Esophagus muscularis mucosa (tissue), 4 donors: ENCODE data around the gene LIPT2. TPM values are rescaled to one million over a fixed set of nuclear protein-coding genes. Genes with fewer than 3 reads are reported as not detected.

Experiments used
- DNase-seq: peaks from one replicate; pipeline ENCODE4 v3.0.0-alpha.2; 2017; ENCODE audit errors: extremely low spot score
- H3K27ac ChIP-seq, 4 donors: fragments of 200-600 bp; sonication (generic); replicated peaks in 1 of 4; 1 replicate in 3 of 4; 2 replicates in 1 of 4; pipeline ENCODE4 v1.5.1; 2016 to 2019; ENCODE audit warnings: mild to moderate bottlenecking in 1 of 4
- H3K27me3 ChIP-seq, 4 donors: fragments of 200-600 bp; sonication (generic); one replicate each; pipeline versions ENCODE4 v1.5.1 to v1.6.0; 2016 to 2019
- H3K36me3 ChIP-seq, 4 donors: fragments of 200-600 bp; sonication (generic); one replicate each; pipeline ENCODE4 v1.5.1; 2016 to 2019
- H3K4me1 ChIP-seq, 4 donors: fragments of 200-600 bp; sonication (generic); one replicate each; pipeline ENCODE4 v1.5.1; 2016 to 2019
- H3K4me3 ChIP-seq, 4 donors: fragments of 200-600 bp; sonication (generic); 1 replicate in 2 of 4; 2 replicates in 2 of 4; pipeline ENCODE4 v1.5.1; 2016 to 2019; ENCODE audit warnings: mild to moderate bottlenecking in 4 of 4, moderate library complexity in 1 of 4
- H3K9me3 ChIP-seq, 4 donors: fragments of 200-600 bp; sonication (generic); 1 replicate in 3 of 4; 2 replicates in 1 of 4; pipeline ENCODE4 v1.5.1; 2016 to 2019
- CTCF ChIP-seq, 3 experiments: fragments of 200-600 bp in 2 of 3; fragments of 450-650 bp in 1 of 3; sonication (generic) in 2 of 3; IDR thresholded peaks; one replicate each; pipeline ENCODE4 v1.5.1; 2017 to 2019; ENCODE audit warnings: antibody characterized with exemption in 3 of 3, mild to moderate bottlenecking in 2 of 3, moderate library complexity in 1 of 3
- EP300 ChIP-seq: sonication (generic); formaldehyde crosslinking; IDR thresholded peaks from one replicate; pipeline ENCODE4 v1.6.1; 2017; ENCODE audit warnings: antibody characterized with exemption
- POLR2A ChIP-seq: fragments of 450-650 bp; IDR thresholded peaks from one replicate; pipeline ENCODE4 v1.6.1; 2017; ENCODE audit warnings: antibody characterized with exemption, moderate library complexity, mild to moderate bottlenecking, low read depth
- POLR2AphosphoS5 ChIP-seq, 2 donors: sonication (generic); formaldehyde crosslinking; IDR thresholded peaks; one replicate each; pipeline ENCODE4 v1.6.1; 2017; ENCODE audit warnings: antibody characterized with exemption in 2 of 2
- WGBS: methylation state at CpG from one replicate; pipeline ENCODE4 v1.1.5; 2018; 5-methylcytosine and 5-hydroxymethylcytosine counted together
- intact Hi-C: fragments of 100-400 bp; cut with DNase I; formaldehyde crosslinking; loops from one replicate; pipeline ENCODE4 v1.15.1; 2023
- total RNA-seq, 4 donors: library from RNA; depleted of rRNA; stranded (reverse); fragments of >200 nt; gene quantifications; one replicate each; pipeline versions ENCODE4 v1.1.0 to v1.2.1, GENCODE V29; 2016

Gene LIPT2
- total RNA-seq, 4 donors from 2014 or later: 2.2 to 6.7 (median 2.7) TPM

DNA sequence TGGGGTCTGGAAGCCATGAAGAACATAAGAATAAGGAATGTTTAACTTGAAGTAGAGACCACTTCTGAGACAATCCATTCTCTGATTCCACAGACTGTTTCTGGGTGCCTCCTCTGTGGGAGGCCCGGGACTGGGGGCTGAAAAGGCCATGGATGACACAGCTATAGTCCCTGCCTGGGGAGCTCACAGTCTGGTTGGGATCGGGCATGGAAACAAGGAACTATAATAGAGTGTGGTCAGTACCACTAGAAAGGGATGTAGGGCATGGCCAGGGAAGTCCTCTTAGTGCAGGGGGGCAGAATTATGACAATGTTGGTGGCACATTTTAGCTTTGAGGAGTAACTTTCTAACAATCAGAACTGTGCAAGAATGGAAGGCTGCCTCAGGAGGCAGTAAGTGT, 17.0 kb downstream of the LIPT2 start:
- Histone ChIP-seq H3K4me1 (no peaks in the 10 kb centered on the region), H3K27me3 (peaks cover 0 to 7% (median 0%) of the 10 kb centered on the region in 4 donors), H3K36me3 (no peaks in the 10 kb centered on the region), H3K4me3 (no peak overlapping the region), H3K9me3 (no peaks in the 10 kb centered on the region), H3K27ac (no peak overlapping the region)
- no peak for TF ChIP-seq EP300
- TF ChIP-seq POLR2A: no peak
- no peak for TF ChIP-seq POLR2AphosphoS5 (IDR thresholded peaks at IDR 0.05)
- TF ChIP-seq CTCF (IDR thresholded peaks at IDR 0.05): no peak
- DNase-seq: no peak
- intact Hi-C loops: no loop called here
- 96% methylated on average over 2 of the region's 2 CpGs for WGBS

- Histone ChIP-seq H3K36me3 (no peaks in the 10 kb centered on the region), H3K27ac (no peak overlapping the region), H3K27me3 (peaks cover 0 to 7% (median 0%) of the 10 kb centered on the region in 4 donors), H3K4me3 (no peak overlapping the region), H3K4me1 (no peaks in the 10 kb centered on the region), H3K9me3 (no peaks in the 10 kb centered on the region)
- TF ChIP-seq CTCF (IDR thresholded peaks at IDR 0.05) (no peak), EP300 (no peak), POLR2A (no peak), POLR2AphosphoS5 (IDR thresholded peaks at IDR 0.05) (no peak)
- DNase-seq: no peak
- intact Hi-C loops: no loop called here
- 33% methylated on average over 1 of the region's 1 CpG for WGBS
These were observed 19.2 kb downstream of the LIPT2 start for GRCh38 chr11:74474316-74474715.

GRCh38 chr11:74473382-74474173, 19.9 kb downstream of the LIPT2 start:
- H3K4me3 ChIP-seq: no peak overlapping the region
- intact Hi-C loops: no loop called here
- H3K27me3 ChIP-seq: peaks cover 0 to 7% (median 0%) of the 10 kb centered on the region in 4 donors
- H3K9me3 ChIP-seq: no peaks in the 10 kb centered on the region
- peak; percentile 77 for DNase-seq
- WGBS: 59% methylated on average over 10 of the region's 10 CpGs
- H3K4me1 ChIP-seq: peaks cover 0 to 4% (median 0%) of the 10 kb centered on the region in 4 donors
- H3K36me3 ChIP-seq: no peaks in the 10 kb centered on the region
- no peak overlapping the region for H3K27ac ChIP-seq
- TF ChIP-seq CTCF (IDR thresholded peaks at IDR 0.05) (no peak), EP300 (no peak), POLR2A (no peak), POLR2AphosphoS5 (IDR thresholded peaks at IDR 0.05) (no peak)

GRCh38 chr11:74471668-74472429, 21.7 kb downstream of the LIPT2 start:
- H3K27ac ChIP-seq: no peak overlapping the region
- H3K36me3 ChIP-seq: no peaks in the 10 kb centered on the region
- DNase-seq: peak; percentile 39
- peaks cover 0 to 7% (median 0%) of the 10 kb centered on the region in 4 donors for H3K27me3 ChIP-seq
- 58% methylated on average over 5 of the region's 5 CpGs for WGBS
- no peak overlapping the region for H3K4me3 ChIP-seq
- TF ChIP-seq EP300: no peak
- TF ChIP-seq POLR2A: no peak
- TF ChIP-seq POLR2AphosphoS5 (IDR thresholded peaks at IDR 0.05): no peak
- TF ChIP-seq CTCF (IDR thresholded peaks at IDR 0.05): no peak
- peaks cover 10 to 13% (median 12%) of the 10 kb centered on the region in 4 donors for H3K4me1 ChIP-seq
- intact Hi-C loops: no loop called here
- no peaks in the 10 kb centered on the region for H3K9me3 ChIP-seq
